Islet of Langerhans (tissue), 1 donor: ENCODE results near the gene EBNA1BP2.
"Not testable (repeated sequence)": the region's sequence is repeated elsewhere in the genome, so short reads cannot be mapped to it uniquely, and the experiment has no call there.

Source experiments
- FAIRE-seq: peaks from one replicate; lab custom pipeline; 2011; peaks lifted over from hg19 to GRCh38; lab: Jason Lieb, UNC

The EBNA1BP2 gene

GRCh38 chr1:43172527-43172972 is 460 bp upstream of the EBNA1BP2 start:
- no peak for FAIRE-seq

GRCh38 chr1:43171312-43171875 is 696 bp downstream of the EBNA1BP2 start:
- FAIRE-seq = no peak

GRCh38 chr1:43165765-43166164 is 6.3 kb downstream of the EBNA1BP2 start:
- FAIRE-seq = no peak

- FAIRE-seq = no peak
These were observed 6.9 kb downstream of the EBNA1BP2 start for GRCh38 chr1:43165162-43165561.

GRCh38 chr1:43156026-43156425 is 16.1 kb downstream of the EBNA1BP2 start:
- no peak for FAIRE-seq

- no peak for FAIRE-seq
These were observed 18.6 kb downstream of the EBNA1BP2 start for GRCh38 chr1:43153443-43153842.

- FAIRE-seq = no peak
These were observed 19.2 kb downstream of the EBNA1BP2 start for GRCh38 chr1:43152866-43153265.

GRCh38 chr1:43149889-43150288 is 22.2 kb downstream of the EBNA1BP2 start:
- FAIRE-seq = no peak

- FAIRE-seq = no peak
These were observed 24.3 kb downstream of the EBNA1BP2 start for GRCh38 chr1:43147625-43148327.

- FAIRE-seq = no peak
These were observed 27.9 kb downstream of the EBNA1BP2 start for GRCh38 chr1:43144237-43144636.

- FAIRE-seq = no peak
These were observed 28.6 kb downstream of the EBNA1BP2 start for GRCh38 chr1:43143441-43143888.

GRCh38 chr1:43140583-43140982 is 31.5 kb downstream of the EBNA1BP2 start:
- no peak for FAIRE-seq

- no peak for FAIRE-seq
These were observed 32.1 kb downstream of the EBNA1BP2 start for GRCh38 chr1:43140010-43140409.

GRCh38 chr1:43139295-43139694 is 32.8 kb downstream of the EBNA1BP2 start:
- not testable (repeated sequence) for FAIRE-seq

- FAIRE-seq = no peak
These were observed 34.5 kb downstream of the EBNA1BP2 start for GRCh38 chr1:43137445-43138052.

GRCh38 chr1:43135857-43136781 is 36.0 kb downstream of the EBNA1BP2 start:
- no peak for FAIRE-seq

GRCh38 chr1:43134640-43135039 is 37.5 kb downstream of the EBNA1BP2 start:
- FAIRE-seq = no peak

GRCh38 chr1:43134068-43134467 is 38.0 kb downstream of the EBNA1BP2 start:
- no peak for FAIRE-seq

GRCh38 chr1:43129426-43129825 is 42.7 kb downstream of the EBNA1BP2 start:
- no peak for FAIRE-seq

- no peak for FAIRE-seq
These were observed 43.3 kb downstream of the EBNA1BP2 start for GRCh38 chr1:43128816-43129215.

GRCh38 chr1:43123031-43123430 is 49.1 kb downstream of the EBNA1BP2 start:
- FAIRE-seq = no peak

- FAIRE-seq = no peak
These were observed 50.7 kb downstream of the EBNA1BP2 start for GRCh38 chr1:43121256-43121900.
